SK-N-SH treated with all-trans-retinoic acid at 6 μM for 48 hours (cell line): ENCODE data around the gene LRBA.

Experiments used
- ATAC-seq: fragments of 200-7000 bp; cut with Tn5 transposase; 3 replicates; pipeline ENCODE4 v1.9.1; 2020; ENCODE audit warnings: mild to moderate bottlenecking, moderate library complexity
- ARNTL ChIP-seq: fragments of 450-650 bp; formaldehyde crosslinking; IDR thresholded peaks from 2 replicates; pipeline ENCODE4 v1.5.0; 2020; ENCODE audit warnings: low read depth, mild to moderate bottlenecking, moderate library complexity, borderline replicate concordance
- BACH2 ChIP-seq: fragments of 250-450 bp; sonication (Bioruptor Pico); IDR thresholded peaks from 2 replicates; pipeline ENCODE4 v1.9.0; 2021; ENCODE audit warnings: mild to moderate bottlenecking, borderline replicate concordance
- CREB5 ChIP-seq: fragments of 250-450 bp; sonication (Bioruptor Pico); IDR thresholded peaks from 2 replicates; pipeline ENCODE4 v1.5.1; 2020; ENCODE audit warnings: low read depth, mild to moderate bottlenecking, moderate library complexity
- CSDC2 ChIP-seq: fragments of 250-450 bp; sonication (Bioruptor Pico); IDR thresholded peaks from 2 replicates; pipeline ENCODE4 v1.5.0; 2020; ENCODE audit warnings: mild to moderate bottlenecking, moderate library complexity
- CSRNP3 ChIP-seq: fragments of 250-450 bp; sonication (Bioruptor Pico); IDR thresholded peaks from 2 replicates; pipeline ENCODE4 v1.5.1; 2021; ENCODE audit warnings: mild to moderate bottlenecking, moderate library complexity
- GLIS3 ChIP-seq: fragments of 250-450 bp; sonication (Bioruptor Pico); IDR thresholded peaks from 2 replicates; pipeline ENCODE4 v1.5.0; 2020; ENCODE audit warnings: mild to moderate bottlenecking, moderate library complexity
- ISL1 ChIP-seq: fragments of 250-450 bp; sonication (Bioruptor Pico); IDR thresholded peaks from 2 replicates; pipeline ENCODE4 v2.1.2; 2022; ENCODE audit warnings: mild to moderate bottlenecking, moderate library complexity
- OSR1 ChIP-seq: fragments of 250-450 bp; sonication (Bioruptor Pico); IDR thresholded peaks from 2 replicates; pipeline ENCODE4 v1.8.0; 2022; ENCODE audit warnings: moderate library complexity, mild to moderate bottlenecking, inconsistent platforms
- POU6F1 ChIP-seq: fragments of 250-450 bp; sonication (Bioruptor Pico); IDR thresholded peaks from 2 replicates; pipeline ENCODE4 v1.8.0; 2021; ENCODE audit warnings: low read depth, mild to moderate bottlenecking, moderate library complexity, borderline replicate concordance
- PPARA ChIP-seq: fragments of 250-450 bp; sonication (Bioruptor Pico); IDR thresholded peaks from 2 replicates; pipeline ENCODE4 v1.5.0; 2020; ENCODE audit warnings: mild to moderate bottlenecking, borderline replicate concordance
- RARB ChIP-seq: fragments of 250-450 bp; sonication (Bioruptor Pico); IDR thresholded peaks from 2 replicates; pipeline ENCODE4 v1.8.0; 2021; ENCODE audit warnings: mild to moderate bottlenecking, moderate library complexity
- SNAI2 ChIP-seq: fragments of 250-450 bp; sonication (Bioruptor Pico); IDR thresholded peaks from 2 replicates; pipeline ENCODE4 v1.5.0; 2020; ENCODE audit warnings: mild to moderate bottlenecking, moderate library complexity
- TCF4 ChIP-seq: fragments of 250-450 bp; sonication (Bioruptor Pico); IDR thresholded peaks from 2 replicates; pipeline ENCODE4 v1.8.0; 2021; ENCODE audit warnings: mild to moderate bottlenecking, moderate library complexity, borderline replicate concordance
- TOX ChIP-seq: fragments of 250-450 bp; sonication (Bioruptor Pico); IDR thresholded peaks from 2 replicates; pipeline ENCODE4 v1.8.0; 2021; ENCODE audit warnings: mild to moderate bottlenecking, moderate library complexity, borderline replicate concordance
- TSHZ2 ChIP-seq: fragments of 250-450 bp; sonication (Bioruptor Pico); IDR thresholded peaks from 2 replicates; pipeline ENCODE4 v1.5.0; 2020; ENCODE audit warnings: mild to moderate bottlenecking, moderate library complexity
- ZC3H10 ChIP-seq: fragments of 250-450 bp; sonication (Bioruptor Pico); IDR thresholded peaks from 2 replicates; pipeline ENCODE4 v1.5.1; 2021; ENCODE audit warnings: mild to moderate bottlenecking, moderate library complexity
- ZFP3 ChIP-seq: fragments of 250-450 bp; sonication (Bioruptor Pico); IDR thresholded peaks from 2 replicates; pipeline ENCODE4 v1.5.0; 2020; ENCODE audit warnings: mild to moderate bottlenecking, moderate library complexity
- ZFP30 ChIP-seq: fragments of 450-650 bp; formaldehyde crosslinking; IDR thresholded peaks from 2 replicates; pipeline ENCODE4 v1.5.0; 2022; ENCODE audit warnings: mild to moderate bottlenecking, moderate library complexity
- ZNF565 ChIP-seq: fragments of 450-650 bp; formaldehyde crosslinking; conservative IDR thresholded peaks from 2 replicates; pipeline ENCODE4 v1.5.0; 2020; ENCODE audit warnings: low read depth, mild to moderate bottlenecking, moderate library complexity
- ZNF70 ChIP-seq: fragments of 450-650 bp; formaldehyde crosslinking; IDR thresholded peaks from 2 replicates; pipeline ENCODE4 v1.5.0; 2020; ENCODE audit warnings: mild to moderate bottlenecking, moderate library complexity
- ZNF8 ChIP-seq: fragments of 450-650 bp; formaldehyde crosslinking; IDR thresholded peaks from 2 replicates; pipeline ENCODE4 v1.5.0; 2020; ENCODE audit warnings: mild to moderate bottlenecking, moderate library complexity

LRBA gene

GRCh38 chr4:150355418-150355817, 659.7 kb downstream of the LRBA start:
- no peak for ATAC-seq
- TF ChIP-seq OSR1 (CRISPR knock-in tag) (no peak), TOX (CRISPR knock-in tag) (no peak)

- TF ChIP-seq PPARA (CRISPR knock-in tag) (no peak), ZNF8 (CRISPR knock-in tag) (no peak), POU6F1 (CRISPR knock-in tag) (0 out of 2 replicates have a peak, but pooled peaks have one; percentile 84), TSHZ2 (CRISPR knock-in tag) (no peak), ISL1 (CRISPR knock-in tag) (peak; percentile 52; the same call in 1 of the 2 replicates), ZC3H10 (no peak), CSRNP3 (CRISPR knock-in tag) (no peak), CSDC2 (no peak), TCF4 (no peak), RARB (CRISPR knock-in tag) (no peak), BACH2 (CRISPR knock-in tag) (no peak), OSR1 (CRISPR knock-in tag) (no peak), ARNTL (CRISPR knock-in tag) (no peak)
- TF ChIP-seq, all 23 proteins: peak for 2
- ATAC-seq, result peak; percentile 92
Observed at GRCh38 chr4:150354214-150354796, 660.8 kb downstream of the LRBA start.

GRCh38 chr4:150348079-150348478, 667.0 kb downstream of the LRBA start:
- TF ChIP-seq ISL1 (CRISPR knock-in tag) (no peak), RARB (CRISPR knock-in tag) (no peak), ZC3H10 (no peak), TCF4 (no peak), ZNF70 (CRISPR knock-in tag) (no peak), BACH2 (CRISPR knock-in tag) (no peak), GLIS3 (CRISPR knock-in tag) (no peak), CREB5 (CRISPR knock-in tag) (no peak), SNAI2 (CRISPR knock-in tag) (no peak), CSDC2 (no peak), OSR1 (CRISPR knock-in tag) (no peak), PPARA (CRISPR knock-in tag) (no peak), TOX (CRISPR knock-in tag) (no peak), ZNF565 (CRISPR knock-in tag) (no peak), POU6F1 (CRISPR knock-in tag) (no peak), ZFP3 (no peak), CSRNP3 (CRISPR knock-in tag) (no peak), ZNF8 (CRISPR knock-in tag) (no peak), TSHZ2 (CRISPR knock-in tag) (no peak), ZFP30 (CRISPR knock-in tag) (no peak)
- TF ChIP-seq, all 23 proteins: peak for 0
- no peak; the same call in 2 of the 3 replicates for ATAC-seq
